ENCODE measurements around the gene ATXN7L1.
A peak's percentile ranks its signal among the peaks of the same experiment; 100 is the strongest.

Gene ATXN7L1, protein sequence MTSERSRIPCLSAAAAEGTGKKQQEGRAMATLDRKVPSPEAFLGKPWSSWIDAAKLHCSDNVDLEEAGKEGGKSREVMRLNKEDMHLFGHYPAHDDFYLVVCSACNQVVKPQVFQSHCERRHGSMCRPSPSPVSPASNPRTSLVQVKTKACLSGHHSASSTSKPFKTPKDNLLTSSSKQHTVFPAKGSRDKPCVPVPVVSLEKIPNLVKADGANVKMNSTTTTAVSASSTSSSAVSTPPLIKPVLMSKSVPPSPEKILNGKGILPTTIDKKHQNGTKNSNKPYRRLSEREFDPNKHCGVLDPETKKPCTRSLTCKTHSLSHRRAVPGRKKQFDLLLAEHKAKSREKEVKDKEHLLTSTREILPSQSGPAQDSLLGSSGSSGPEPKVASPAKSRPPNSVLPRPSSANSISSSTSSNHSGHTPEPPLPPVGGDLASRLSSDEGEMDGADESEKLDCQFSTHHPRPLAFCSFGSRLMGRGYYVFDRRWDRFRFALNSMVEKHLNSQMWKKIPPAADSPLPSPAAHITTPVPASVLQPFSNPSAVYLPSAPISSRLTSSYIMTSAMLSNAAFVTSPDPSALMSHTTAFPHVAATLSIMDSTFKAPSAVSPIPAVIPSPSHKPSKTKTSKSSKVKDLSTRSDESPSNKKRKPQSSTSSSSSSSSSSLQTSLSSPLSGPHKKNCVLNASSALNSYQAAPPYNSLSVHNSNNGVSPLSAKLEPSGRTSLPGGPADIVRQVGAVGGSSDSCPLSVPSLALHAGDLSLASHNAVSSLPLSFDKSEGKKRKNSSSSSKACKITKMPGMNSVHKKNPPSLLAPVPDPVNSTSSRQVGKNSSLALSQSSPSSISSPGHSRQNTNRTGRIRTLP

DNA sequence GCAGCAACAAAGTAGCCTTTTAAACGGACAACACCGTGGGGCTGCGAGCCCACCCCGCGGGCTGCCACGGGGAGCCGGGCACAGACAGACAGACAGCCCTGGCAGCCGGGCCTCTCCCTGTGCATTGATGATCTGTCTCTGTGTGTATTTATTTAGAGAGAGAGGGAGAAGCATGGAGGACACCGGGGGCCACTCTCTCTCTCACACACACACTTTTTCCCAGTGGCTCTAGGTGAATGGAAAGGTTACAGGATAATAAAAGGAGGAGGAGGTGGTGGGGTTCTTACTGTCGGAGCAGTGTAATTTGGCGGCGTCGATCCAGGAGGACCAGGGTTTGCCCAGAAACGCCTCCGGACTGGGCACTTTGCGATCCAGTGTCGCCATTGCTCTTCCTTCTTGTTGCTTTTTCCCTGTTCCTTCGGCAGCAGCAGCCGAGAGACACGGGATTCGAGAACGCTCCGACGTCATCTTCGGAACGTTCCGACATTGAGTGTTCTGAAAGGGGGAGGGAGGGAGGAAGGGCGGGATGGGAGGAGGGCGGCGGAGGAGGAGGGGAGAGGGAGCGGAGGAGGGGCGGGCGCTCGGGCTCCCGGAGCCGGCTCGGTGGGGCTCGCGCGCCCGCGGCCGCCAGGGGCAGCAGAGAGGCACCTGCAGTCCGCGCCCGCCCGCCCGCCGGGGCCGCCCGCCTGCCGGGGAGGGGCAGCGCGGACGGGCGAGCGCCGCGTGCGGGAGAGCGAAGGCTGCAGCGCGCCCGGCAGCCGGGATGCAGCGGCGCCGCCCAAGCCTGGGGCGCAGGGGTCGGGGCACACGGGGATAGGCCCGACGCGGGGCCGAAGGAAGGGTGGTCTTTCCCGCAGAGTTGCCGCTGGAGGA, at the start of gene ATXN7L1:
Gene ATXN7L1 (minus strand): TSS at position 509 of the 873 bp plus-strand sequence. CDS start 41 bp downstream, at position 468.
- DNase-seq = peak; percentile 89 to 93

DNA sequence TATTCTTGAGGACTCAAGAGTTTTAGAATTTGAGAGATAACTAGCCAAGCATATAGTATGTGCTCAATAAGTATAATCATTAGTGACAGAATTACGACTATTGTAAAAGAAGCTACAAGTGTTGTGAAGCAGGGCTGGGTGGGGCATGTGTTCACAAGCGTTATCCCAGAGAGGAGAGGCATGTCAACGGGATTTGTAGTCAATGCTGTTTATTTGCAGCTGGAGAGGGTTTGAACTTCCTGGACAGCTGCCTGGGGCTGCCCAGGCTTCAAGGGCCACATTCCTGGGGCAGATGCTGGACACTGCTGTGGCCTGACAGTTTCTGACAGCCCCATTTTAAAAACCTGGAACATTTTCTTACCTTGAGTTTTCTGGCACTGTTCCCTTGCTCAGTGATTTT, 49.7 kb upstream of the ATXN7L1 start:
- no peak for DNase-seq

DNA sequence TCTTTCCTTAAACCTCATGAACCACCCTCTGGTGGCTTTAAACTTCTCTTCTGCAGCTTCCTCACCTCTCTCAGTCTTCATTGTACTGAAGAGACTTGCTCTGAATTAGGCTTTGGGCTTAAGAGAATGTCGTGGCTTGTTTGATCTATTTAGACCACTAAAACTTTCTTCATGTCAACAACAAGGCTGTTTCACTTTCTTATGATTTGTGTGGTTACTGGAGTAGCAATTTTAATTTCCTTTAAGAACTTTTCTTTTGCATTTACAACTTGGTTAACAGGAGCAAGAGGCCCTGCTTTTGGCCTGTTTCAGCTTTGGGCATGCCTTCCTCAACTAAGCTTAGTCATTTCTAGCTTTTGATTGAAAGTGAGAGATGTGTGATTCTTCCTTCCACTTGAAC, 48.5 kb upstream of the ATXN7L1 start:
- DNase-seq = peak in 1 of 2 experiments; percentile 3

DNA sequence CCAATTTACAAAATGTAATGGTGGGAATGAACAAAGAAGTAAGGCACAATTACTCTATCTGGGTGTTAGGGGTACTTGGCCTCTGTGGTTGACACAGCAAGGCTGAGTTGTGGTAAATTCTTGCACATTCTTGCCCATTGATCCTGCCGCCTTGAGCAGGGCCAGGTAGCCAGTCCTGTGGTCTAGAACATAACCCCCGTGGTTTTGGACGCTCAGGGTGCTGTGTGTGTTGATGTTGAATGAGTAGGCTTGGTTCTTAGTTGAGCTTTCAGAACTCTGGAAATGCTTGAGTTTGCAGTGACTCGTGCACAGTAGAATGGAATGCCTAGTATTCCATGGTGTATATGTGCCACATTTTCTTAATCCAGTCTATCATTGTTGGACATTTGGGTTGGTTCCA, 44.4 kb upstream of the ATXN7L1 start:
- DNase-seq = no peak

DNA sequence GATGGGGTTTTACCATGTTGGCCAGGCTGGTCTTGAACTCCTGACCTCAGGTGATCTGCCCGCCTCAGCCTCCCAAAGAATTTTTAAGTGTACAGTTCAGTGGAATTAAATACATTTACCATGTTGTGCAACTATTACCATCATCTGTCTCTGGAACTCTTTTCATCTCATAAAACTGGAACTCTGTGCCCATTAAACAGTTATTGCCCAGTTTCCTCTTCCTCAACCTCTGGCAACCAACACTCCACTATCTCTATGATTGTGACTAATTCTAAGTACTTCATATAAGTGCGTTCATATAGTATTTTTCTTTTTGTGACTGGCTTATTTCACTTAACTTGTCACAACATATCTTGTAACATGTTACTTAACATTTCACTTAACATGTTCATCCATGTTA, 41.3 kb upstream of the ATXN7L1 start:
- no peak for DNase-seq

DNA sequence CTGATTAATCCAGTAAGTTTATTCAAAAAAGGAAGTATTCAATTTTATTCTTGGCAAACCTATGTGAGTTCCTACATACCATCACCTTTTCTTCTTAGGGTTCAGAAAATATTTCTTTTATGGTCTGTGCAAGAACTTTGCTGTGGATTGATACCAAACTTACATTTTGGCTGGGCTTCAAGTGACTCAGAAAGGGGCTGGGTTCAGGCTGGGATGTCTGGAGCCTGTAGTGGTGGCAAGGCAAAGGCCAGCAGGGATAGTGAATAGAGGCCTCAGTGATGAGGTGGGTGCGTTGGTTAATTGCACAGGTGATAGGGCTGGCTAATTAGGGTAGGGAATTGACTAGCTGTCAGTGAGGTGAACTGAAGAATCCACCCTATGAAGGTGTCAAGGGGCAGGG, 40.2 kb upstream of the ATXN7L1 start:
- no peak for DNase-seq

DNA sequence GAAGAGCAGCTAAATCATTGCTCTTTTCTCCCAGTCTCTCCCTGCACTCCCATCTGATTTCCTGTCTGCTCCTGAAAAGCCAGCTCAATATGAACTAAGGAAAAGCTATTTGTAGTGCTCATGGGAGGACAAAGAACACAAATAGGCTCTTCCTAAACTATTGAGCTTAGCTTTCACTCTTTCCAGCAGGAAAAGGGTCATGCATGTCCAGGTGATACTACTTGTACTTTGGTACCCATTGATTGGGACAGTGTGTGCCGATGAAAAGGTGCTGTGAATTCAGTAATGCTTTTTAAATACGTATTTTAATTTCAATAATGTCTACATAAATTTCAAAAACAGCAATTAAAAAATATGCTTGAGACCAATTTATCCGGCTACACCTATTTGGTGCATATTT, 37.5 kb upstream of the ATXN7L1 start:
- DNase-seq = no peak

DNA sequence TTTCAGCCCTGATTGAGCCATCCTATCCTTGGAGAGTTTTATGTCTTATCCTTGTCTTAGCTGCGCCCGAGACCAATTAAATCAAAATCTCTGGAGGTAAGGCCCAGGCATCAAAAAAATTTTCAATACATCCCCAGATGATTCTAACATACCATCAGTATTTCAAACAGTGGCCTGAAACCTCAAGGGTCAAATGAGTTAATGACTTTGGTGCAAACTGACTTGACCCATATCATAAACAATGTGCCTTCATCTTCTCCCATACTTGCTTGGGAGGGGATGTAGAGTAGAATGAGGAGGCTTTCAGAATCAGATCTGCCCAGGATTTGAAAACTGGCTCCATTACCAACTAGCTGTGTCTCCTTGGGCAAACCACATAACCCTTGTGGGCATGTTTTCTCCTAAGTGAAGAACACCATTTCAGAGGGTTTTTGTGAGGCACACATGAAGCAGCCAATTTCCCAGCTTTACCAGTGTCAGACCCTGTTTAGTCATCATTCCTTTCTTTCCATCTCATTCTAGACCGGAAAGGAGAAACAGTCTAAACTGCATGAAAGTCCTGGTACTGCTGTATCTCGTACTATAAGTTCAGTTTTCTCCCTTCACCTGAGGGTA, 35.7 kb upstream of the ATXN7L1 start:
- DNase-seq = no peak

DNA sequence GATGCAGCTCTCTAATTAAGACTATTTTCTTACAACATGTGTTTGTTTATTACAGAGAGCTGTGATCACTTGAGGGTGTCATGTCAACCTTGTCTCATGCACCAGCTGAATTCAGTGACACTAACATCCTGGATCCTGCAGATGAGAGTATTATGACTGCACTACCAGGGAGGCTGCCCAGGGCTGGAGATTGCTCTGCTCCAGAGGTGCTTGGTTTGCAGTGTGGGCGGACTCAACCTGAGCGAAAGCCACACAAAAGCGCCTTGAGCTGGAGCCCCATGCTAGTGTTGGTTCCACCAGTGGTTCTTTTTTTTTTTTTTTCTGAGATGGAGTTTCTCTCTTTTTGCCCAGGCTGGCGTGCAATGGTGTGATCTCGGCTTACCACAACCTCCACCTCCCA, 33.8 kb upstream of the ATXN7L1 start:
- no peak for DNase-seq

DNA sequence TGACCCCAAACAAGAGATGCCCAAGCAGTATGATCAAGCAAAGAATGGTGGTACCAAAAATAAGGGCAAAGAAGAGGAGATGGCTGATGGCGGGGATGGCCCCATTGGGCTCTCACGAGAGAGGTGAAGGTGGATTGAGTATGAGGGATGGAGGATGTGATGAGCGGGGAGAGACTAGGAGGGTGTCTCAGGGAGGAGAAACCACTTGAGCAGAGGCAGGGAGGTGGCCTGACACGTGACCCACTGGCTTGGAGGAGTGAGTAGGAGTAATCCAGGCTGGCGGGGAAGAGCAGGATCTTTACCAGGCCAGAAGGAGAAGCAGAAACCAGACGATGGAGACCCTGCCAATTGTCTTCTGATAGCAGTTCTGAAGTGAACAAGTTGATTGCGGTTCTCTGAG, 33.3 kb upstream of the ATXN7L1 start:
- DNase-seq = no peak

DNA sequence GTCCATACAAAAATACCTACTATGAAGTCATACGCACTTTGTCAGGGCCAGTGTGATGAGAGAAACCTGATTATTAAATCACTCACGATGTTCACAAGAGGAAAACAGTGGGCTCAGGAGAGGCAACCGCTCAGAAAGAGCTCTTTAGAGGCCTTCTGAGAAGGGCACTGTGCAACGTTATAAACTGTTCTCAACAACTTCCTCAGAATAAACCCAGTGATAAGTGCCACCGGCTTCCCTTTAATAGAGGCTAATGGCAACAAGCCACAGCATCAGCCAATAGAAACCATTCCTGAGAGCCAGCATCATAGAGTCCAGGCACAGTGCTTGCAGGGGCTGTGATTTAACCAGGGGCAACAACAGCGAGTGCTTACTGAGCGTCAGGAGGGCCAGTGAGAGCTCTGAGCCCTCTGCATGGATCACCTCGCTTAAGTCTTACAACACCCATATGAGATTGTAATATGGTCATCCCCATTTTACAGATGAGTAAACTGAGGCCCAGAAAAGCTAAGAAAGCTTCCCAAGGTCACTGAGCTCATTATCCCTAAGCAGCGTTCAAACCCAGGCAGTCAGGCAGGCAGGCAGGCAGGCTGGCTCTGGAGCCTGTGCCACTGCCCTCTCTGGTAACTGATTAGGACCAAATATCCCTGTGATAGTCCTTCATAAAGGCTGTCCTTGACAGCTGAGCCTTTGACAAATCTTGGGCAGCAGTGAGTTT, 30.9 kb upstream of the ATXN7L1 start:
- DNase-seq = no peak

DNA sequence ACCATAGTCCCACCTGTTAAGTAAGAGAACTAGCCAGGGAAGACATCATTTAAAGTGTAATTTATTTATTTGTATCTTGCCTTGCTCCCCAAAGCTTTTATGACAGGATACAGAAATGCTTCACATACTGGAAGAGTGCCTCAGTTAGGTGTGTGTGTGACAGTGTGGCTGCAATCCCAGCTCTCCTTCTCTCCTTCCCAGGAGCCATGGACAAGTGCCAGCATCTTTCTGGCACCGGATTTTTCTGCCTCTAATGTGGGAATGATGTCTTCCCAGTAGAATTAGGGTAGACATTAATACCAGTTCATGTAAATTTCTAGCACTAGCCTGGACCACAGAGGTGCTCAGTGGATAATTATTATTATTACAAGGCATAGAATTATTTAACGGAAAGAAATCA, 30.3 kb upstream of the ATXN7L1 start:
- no peak for DNase-seq

DNA sequence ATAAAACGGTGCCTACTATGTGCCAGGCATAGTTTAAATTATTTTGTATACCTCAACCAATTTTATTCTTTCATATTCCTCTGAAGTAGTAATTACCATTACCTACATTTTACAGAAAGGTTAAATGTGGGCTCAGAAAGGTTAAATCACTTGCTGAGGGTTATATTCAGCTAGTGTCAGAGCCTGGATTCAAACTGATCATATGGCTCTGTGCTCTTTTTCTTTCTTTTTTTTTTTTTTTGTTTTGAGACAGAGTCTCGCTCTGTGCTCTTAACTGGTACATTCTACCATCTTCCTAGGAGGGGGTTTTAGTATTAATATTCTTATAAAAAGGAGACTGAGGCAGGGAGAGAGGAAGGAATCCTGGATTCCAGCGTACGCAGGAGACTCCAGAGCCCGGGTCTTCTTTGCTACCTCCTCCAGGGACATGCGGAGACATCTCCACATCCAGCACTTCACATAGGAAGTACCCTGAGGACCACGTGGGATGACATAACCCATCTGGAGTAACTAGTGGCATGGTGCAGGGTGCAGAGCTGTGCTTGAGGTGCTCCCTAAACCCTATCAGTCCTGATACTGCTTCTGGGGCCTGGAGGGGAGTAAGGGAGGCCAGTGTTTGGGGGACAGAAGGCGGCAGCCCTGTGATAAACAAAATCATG, 29.6 kb upstream of the ATXN7L1 start:
- no peak for DNase-seq

DNA sequence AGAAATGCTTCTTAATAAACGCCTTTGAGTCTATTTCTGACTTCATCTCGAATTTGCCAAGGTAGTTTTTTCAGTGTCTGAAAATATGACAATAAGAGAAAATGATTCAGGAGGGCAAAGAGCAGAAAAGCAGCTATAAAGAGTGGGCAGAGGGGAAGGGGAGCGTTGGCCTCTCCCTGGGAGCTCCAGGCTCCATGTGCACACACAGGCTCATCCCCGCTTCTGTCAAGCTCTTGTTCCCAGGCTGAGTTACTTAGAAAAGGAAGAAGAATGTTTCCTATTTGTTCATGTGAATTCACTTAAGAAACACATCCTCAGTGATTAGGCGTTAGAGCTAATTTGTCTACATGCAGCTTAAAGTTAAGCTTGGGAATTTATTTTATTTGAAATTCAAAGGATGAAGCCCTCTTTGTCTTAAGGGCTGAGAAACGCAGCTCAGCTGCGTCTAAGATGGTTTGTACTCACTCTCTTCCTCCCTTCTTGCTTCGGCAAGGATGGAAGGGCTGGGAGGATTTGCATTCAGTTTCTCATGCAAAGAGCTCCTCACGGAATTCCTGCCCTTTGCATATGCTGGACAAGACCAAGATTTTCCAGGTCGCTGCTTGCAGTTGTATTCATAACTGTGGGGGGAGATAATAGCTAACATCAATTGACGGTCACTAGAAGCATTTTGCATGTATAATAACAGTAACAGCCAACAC, 29.0 kb upstream of the ATXN7L1 start:
- DNase-seq = no peak

DNA sequence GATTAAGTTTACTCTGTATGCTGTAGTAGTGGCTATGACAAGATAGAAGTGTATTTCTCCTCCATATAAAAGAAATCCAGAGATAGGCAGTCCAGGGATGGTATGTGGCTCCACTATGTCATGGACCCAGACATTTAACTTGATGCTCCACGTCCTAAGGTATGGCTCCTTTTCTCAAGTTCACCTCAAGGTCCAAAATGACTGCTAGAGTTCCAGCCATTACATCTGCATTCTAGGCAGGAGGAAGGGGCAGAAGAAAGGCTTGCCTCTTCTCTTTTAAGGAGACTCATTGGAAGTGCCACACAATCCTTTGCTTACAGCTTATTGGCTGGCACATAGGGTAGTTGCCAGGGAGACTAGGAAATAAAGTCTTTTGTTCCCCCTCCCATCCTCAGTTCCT, 27.7 kb upstream of the ATXN7L1 start:
- no peak for DNase-seq

DNA sequence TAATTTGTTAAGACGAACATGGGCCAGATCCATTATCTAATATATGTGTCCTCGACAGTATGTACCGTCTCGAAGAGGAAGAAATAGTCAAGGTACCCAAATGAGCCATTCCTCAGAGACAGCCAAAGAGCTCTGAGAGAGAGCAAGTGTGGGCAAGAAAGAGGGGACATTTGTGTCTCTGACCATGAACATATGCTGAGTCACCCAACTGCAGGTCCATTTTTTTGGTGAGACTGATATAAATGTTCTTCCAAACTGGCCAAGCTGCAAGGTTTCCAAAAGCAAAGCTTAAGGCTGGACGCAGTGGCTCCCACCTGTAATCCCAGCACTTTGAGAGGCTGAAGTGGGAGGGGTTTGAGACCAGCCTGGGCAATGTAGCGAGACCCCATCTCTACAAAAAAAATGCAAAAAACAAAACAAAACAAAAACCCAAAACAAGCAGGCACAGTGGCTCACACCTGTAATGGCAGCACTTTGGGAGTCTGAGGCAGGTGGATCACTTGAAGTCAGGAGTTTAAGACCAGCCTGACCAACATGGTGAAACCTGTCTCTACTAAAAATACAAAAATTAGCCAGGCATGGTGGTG, 26.0 kb upstream of the ATXN7L1 start:
- DNase-seq = no peak

DNA sequence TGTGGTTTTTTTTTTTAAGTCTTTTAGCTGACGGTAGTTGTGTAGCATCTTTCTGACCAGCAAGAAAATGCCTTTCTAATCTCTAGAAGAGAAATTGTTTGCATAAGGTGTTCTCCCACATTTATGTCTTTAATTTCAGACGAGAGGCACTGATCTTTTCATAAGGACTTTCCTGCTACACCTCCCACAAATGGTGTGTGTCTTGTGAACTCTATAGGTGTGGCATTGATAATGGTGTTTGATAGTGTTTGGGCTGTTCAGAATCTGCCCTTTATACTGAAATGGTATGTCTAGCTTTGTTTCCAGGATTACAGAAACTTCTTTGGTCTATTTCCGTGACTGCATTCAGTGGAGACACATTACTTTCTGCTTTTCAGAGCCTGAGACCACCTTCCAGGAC, 21.6 kb upstream of the ATXN7L1 start:
- no peak for DNase-seq

DNA sequence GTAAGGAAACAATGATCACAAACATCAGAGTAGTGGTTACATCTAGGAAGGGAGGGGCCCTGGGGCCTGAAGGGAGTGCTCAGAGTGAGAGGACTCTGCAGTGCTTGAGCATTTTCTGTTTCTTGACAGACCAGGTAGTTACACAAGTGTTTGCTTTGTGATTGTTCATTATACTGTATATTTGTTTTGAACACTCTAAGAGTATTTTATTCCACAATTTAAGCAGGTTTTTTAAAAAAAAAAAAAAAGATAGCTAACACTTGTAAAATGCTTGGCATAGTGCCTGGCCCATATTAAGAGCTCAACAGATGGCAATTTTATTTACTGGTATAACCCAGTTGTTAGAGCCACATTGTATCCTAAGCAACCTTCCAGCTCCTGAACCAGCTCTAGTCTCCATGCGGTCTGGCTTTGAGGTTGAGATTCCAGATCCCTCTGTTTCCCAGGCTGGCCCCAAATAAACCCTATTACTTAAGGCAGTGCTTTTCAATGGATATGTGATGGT, 20.1 kb upstream of the ATXN7L1 start:
- DNase-seq = no peak

DNA sequence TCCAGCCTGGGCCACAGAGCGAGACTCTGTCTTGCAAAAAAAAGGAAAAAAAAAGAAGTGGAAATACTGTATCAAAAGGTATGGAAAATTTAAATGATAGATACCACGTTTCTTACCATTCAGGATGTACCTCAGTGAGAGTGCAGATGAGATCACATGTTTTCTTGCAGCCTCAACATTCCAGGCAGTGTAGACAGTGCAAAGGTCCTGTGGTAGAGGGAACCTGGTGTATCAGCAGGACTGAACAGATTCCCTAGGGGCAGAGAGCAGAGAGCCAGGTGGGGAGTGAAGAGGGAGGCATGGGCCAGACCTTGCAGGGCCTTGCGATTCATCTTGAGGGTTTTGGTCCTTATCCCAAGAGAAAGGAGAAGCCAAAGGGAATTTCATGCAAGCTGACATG, 17.7 kb upstream of the ATXN7L1 start:
- no peak for DNase-seq

DNA sequence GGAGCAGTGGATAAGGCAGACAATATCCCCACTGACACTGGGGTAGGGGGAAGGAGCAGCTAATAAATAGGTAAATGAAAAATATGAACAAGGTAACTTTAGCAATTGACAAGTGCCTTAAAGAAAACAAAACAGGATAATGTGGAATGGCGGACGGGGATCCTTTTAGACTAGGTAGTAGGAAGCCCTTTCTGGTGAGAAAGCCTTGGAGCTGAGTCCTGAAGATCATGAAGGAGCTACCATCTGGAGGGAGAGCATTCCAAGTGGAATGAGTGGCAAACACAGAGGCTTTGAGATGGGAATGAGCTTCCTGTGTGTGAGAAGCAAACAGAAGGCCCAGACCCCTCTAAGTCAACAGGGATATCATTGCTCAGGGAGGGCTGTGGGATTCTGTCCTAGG, 16.0 kb upstream of the ATXN7L1 start:
- no peak for DNase-seq

Measured in stimulated activated CD4-positive, alpha-beta T cell treated with anti-CD3 and anti-CD28 coated beads, Interleukin-4, amount 100 ng/mL, for 4 hours (primary cell).